T-helper 1 cell treated with Interleukin-12 subunit alpha and Interleukin-12 subunit beta and Interleukin-4 antibody, amounts not matched to agents 30 ng/mL and 1 ng/mL, for 36 hours (primary cell): ENCODE measurements around the gene MIOX. TPM values are rescaled to one million over a fixed set of nuclear protein-coding genes. Genes with fewer than 3 reads are reported as not detected.

ENCODE experiments used
- intact Hi-C: fragments of 100-400 bp; cut with micrococcal nuclease; formaldehyde crosslinking; loops from one replicate; pipeline ENCODE4 v1.15.1; 2024
- total RNA-seq: library from RNA; stranded (reverse); gene quantifications from 2 replicates; pipeline ENCODE4 v1.2.3, GENCODE V29; 2022

Gene MIOX
- total RNA-seq, 1 donor from 2014 or later: 0.32 TPM

GRCh38 chr22:50488006-50488677 is 1.5 kb downstream of the MIOX start:
- intact Hi-C loops: no loop called here

- intact Hi-C loops: no loop called here
Observed at GRCh38 chr22:50488886-50489285, 2.2 kb downstream of the MIOX start.

- intact Hi-C loops: no loop called here
Observed at GRCh38 chr22:50489363-50490243, 2.9 kb downstream of the MIOX start.

GRCh38 chr22:50490531-50491308 is 4.1 kb downstream of the MIOX start:
- intact Hi-C loops: no loop called here

GRCh38 chr22:50497093-50497492 is 10.4 kb downstream of the MIOX start:
- intact Hi-C loops: no loop called here

GRCh38 chr22:50498322-50498890 is 11.7 kb downstream of the MIOX start:
- intact Hi-C loops: loop anchor here (1.0 to 2.0 kb wide), 2 partner anchors 42 to 257 kb away; no protein-coding TSS in a partner anchor

- intact Hi-C loops: no loop called here
Observed at GRCh38 chr22:50500452-50500851, 13.8 kb downstream of the MIOX start.

- intact Hi-C loops: no loop called here
Observed at GRCh38 chr22:50502096-50502495, 15.4 kb downstream of the MIOX start.

GRCh38 chr22:50502628-50503474 is 16.2 kb downstream of the MIOX start:
- intact Hi-C loops: no loop called here

- intact Hi-C loops: no loop called here
Observed at GRCh38 chr22:50503475-50504145, 17.0 kb downstream of the MIOX start.

- intact Hi-C loops: loop anchor here (5.0 kb wide), 2 partner anchors 232 to 312 kb away; partner anchors contain the start of gene MAPK11
Observed at GRCh38 chr22:50504369-50505211, 17.9 kb downstream of the MIOX start.

GRCh38 chr22:50505276-50505775 is 18.7 kb downstream of the MIOX start:
- intact Hi-C loops: loop anchor here (5.0 kb wide), 2 partner anchors 233 to 313 kb away; partner anchors contain the start of gene MAPK11

GRCh38 chr22:50505776-50506610 is 19.3 kb downstream of the MIOX start:
- intact Hi-C loops: loop anchor here (2.0 to 5.0 kb wide), 3 partner anchors 163 to 314 kb away; partner anchors contain the start of genes MAPK11 and PPP6R2

GRCh38 chr22:50506611-50507420 is 20.2 kb downstream of the MIOX start:
- intact Hi-C loops: loop anchor here (1.0 to 5.0 kb wide), 6 partner anchors 32 to 315 kb away; partner anchors contain the start of genes MAPK11, PPP6R2 and SBF1

GRCh38 chr22:50507421-50507990 is 20.8 kb downstream of the MIOX start, which contains the start of gene LMF2:
TSS of gene LMF2 (minus strand) at chr22:50507702. CDS start at chr22:50507675, 27 bp downstream.
- intact Hi-C loops: loop anchor here (1.0 to 5.0 kb wide), 6 partner anchors 32 to 315 kb away; partner anchors contain the start of genes MAPK11, PPP6R2 and SBF1
